Adipocyte (in vitro differentiated cells): ENCODE measurements around the gene MAPK8.

ENCODE experiments used
- DNase-seq: peaks from one replicate; pipeline ENCODE4 v3.0.0-alpha.2; 2015; ENCODE audit warnings: low read depth
- H3K27me3 ChIP-seq: replicated peaks from 2 replicates; pipeline ENCODE4 v1.7.0; 2013; ENCODE audit warnings: mild to moderate bottlenecking, low read length, moderate library complexity; ENCODE audit not compliant: control insufficient read depth, insufficient read depth
- H3K36me3 ChIP-seq: 2 replicates; pipeline ENCODE4 v1.7.0; 2013; ENCODE audit warnings: low read length, mild to moderate bottlenecking, moderate library complexity; ENCODE audit not compliant: control insufficient read depth, insufficient read depth, severe bottlenecking
- H3K4me1 ChIP-seq: 2 replicates; pipeline ENCODE4 v1.7.0; 2013; ENCODE audit warnings: mild to moderate bottlenecking, low read length, moderate library complexity; ENCODE audit not compliant: control insufficient read depth, insufficient read depth
- H3K4me3 ChIP-seq: 2 replicates; pipeline ENCODE4 v1.7.0; 2013; ENCODE audit warnings: mild to moderate bottlenecking, low read length, moderate library complexity
- H3K9ac ChIP-seq: 2 replicates; pipeline ENCODE4 v1.7.0; 2013; ENCODE audit warnings: mild to moderate bottlenecking, low read length, moderate library complexity
- H3K9me3 ChIP-seq: 2 replicates; pipeline ENCODE4 v1.7.0; 2013; ENCODE audit warnings: mild to moderate bottlenecking, low read length, moderate library complexity; ENCODE audit not compliant: control insufficient read depth

MAPK8 gene

GRCh38 chr10:48487244-48487643, 180.8 kb downstream of the MAPK8 start:
- no peak overlapping the region for H3K9ac ChIP-seq
- H3K36me3 ChIP-seq: no peaks in the 10 kb centered on the region
- H3K4me1 ChIP-seq: no peaks in the 10 kb centered on the region
- no peaks in the 10 kb centered on the region for H3K27me3 ChIP-seq
- no peak for DNase-seq
- no peaks in the 10 kb centered on the region for H3K9me3 ChIP-seq
- H3K4me3 ChIP-seq: no peak overlapping the region
